ENCODE measurements around the gene ADARB2.
"Not testable (repeated sequence)": the region's sequence is repeated elsewhere in the genome, so short reads cannot be mapped to it uniquely, and the experiment has no call there.

ADARB2 gene

GRCh38 chr10:1253523-1254353, 483.6 kb downstream of the ADARB2 start:
- DNase-seq (ENCODE audit: low spot score) = no peak

- no peak for DNase-seq (ENCODE audit: low spot score)
Observed at GRCh38 chr10:1251769-1252168, 485.6 kb downstream of the ADARB2 start.

GRCh38 chr10:1249142-1249920, 488.0 kb downstream of the ADARB2 start:
- DNase-seq (ENCODE audit: low spot score) = no peak

GRCh38 chr10:1248262-1248630, 489.1 kb downstream of the ADARB2 start:
- not testable (repeated sequence) for DNase-seq (ENCODE audit: low spot score)

GRCh38 chr10:1247598-1248261, 489.6 kb downstream of the ADARB2 start:
- no peak for DNase-seq (ENCODE audit: low spot score)

GRCh38 chr10:1244493-1244892, 492.8 kb downstream of the ADARB2 start:
- DNase-seq (ENCODE audit: low spot score) = no peak

GRCh38 chr10:1243486-1244234, 493.7 kb downstream of the ADARB2 start:
- DNase-seq (ENCODE audit: low spot score) = no peak

GRCh38 chr10:1242975-1243374, 494.4 kb downstream of the ADARB2 start:
- DNase-seq (ENCODE audit: low spot score) = no peak

- DNase-seq (ENCODE audit: low spot score) = no peak
Observed at GRCh38 chr10:1241973-1242935, 495.1 kb downstream of the ADARB2 start.

- no peak for DNase-seq (ENCODE audit: low spot score)
Observed at GRCh38 chr10:1241322-1241890, 495.9 kb downstream of the ADARB2 start.

GRCh38 chr10:1240341-1240775, 497.0 kb downstream of the ADARB2 start:
- DNase-seq (ENCODE audit: low spot score) = no peak

- DNase-seq (ENCODE audit: low spot score) = no peak
Observed at GRCh38 chr10:1233031-1233430, 504.3 kb downstream of the ADARB2 start.

GRCh38 chr10:1232164-1232911, 505.0 kb downstream of the ADARB2 start:
- DNase-seq (ENCODE audit: low spot score) = no peak

GRCh38 chr10:1230592-1231275, 506.6 kb downstream of the ADARB2 start:
- DNase-seq (ENCODE audit: low spot score) = no peak

- DNase-seq (ENCODE audit: low spot score) = no peak
Observed at GRCh38 chr10:1230138-1230537, 507.2 kb downstream of the ADARB2 start.

GRCh38 chr10:1229574-1229973, 507.8 kb downstream of the ADARB2 start:
- DNase-seq (ENCODE audit: low spot score) = no peak

- no peak for DNase-seq (ENCODE audit: low spot score)
Observed at GRCh38 chr10:1229116-1229515, 508.2 kb downstream of the ADARB2 start.

- DNase-seq (ENCODE audit: low spot score) = no peak
Observed at GRCh38 chr10:1228467-1228975, 508.8 kb downstream of the ADARB2 start.

Data from CD4-positive, alpha-beta T cell treated with Interleukin-15 for 4 hours (primary cell).